ENCODE measurements around the gene EFR3B. TPM values are rescaled to one million over a fixed set of nuclear protein-coding genes. Genes with fewer than 3 reads are reported as not detected.

The EFR3B gene
- total RNA-seq, 1 donor from 2014 or later = 9.0 TPM

GRCh38 chr2:25169073-25169470 lies 127.2 kb downstream of the EFR3B start:
- no peak for TF ChIP-seq CTCF (IDR thresholded peaks at IDR 0.05)
- intact Hi-C loops (cut with DNase I) = no loop called here
- H3K9me3 ChIP-seq = no peaks in the 10 kb centered on the region
- no peak overlapping the region for H3K27ac ChIP-seq
- H3K4me3 ChIP-seq = no peak overlapping the region
- peaks cover 16% of the 10 kb centered on the region for H3K4me1 ChIP-seq
- H3K27me3 ChIP-seq (ENCODE audit: low read depth) = peaks cover 66% of the 10 kb centered on the region
- no peak for DNase-seq
- H3K36me3 ChIP-seq = no peaks in the 10 kb centered on the region
- no peak for ATAC-seq

- DNase-seq (no peak), ATAC-seq (no peak)
- Histone ChIP-seq H3K4me1 (peaks cover 16% of the 10 kb centered on the region), H3K27ac (no peak overlapping the region), H3K27me3 (ENCODE audit: low read depth) (peaks cover 60% of the 10 kb centered on the region), H3K36me3 (no peaks in the 10 kb centered on the region), H3K4me3 (no peak overlapping the region), H3K9me3 (no peaks in the 10 kb centered on the region)
- TF ChIP-seq CTCF (IDR thresholded peaks at IDR 0.05) = no peak
- intact Hi-C loops (cut with DNase I) = no loop called here
Observed at GRCh38 chr2:25170888-25171287, 129.0 kb downstream of the EFR3B start.

GRCh38 chr2:25173719-25174118 lies 131.8 kb downstream of the EFR3B start:
- Histone ChIP-seq H3K27me3 (ENCODE audit: low read depth) (peaks cover 48% of the 10 kb centered on the region), H3K36me3 (no peaks in the 10 kb centered on the region), H3K4me3 (no peak overlapping the region), H3K9me3 (no peaks in the 10 kb centered on the region), H3K27ac (no peak overlapping the region), H3K4me1 (peaks cover 2% of the 10 kb centered on the region)
- DNase-seq = no peak
- intact Hi-C loops (cut with DNase I) = no loop called here
- no peak for ATAC-seq
- no peak for TF ChIP-seq CTCF (IDR thresholded peaks at IDR 0.05)

GRCh38 chr2:25174192-25174861 lies 132.5 kb downstream of the EFR3B start:
- intact Hi-C loops (cut with DNase I) = no loop called here
- Histone ChIP-seq H3K27me3 (ENCODE audit: low read depth) (peaks cover 46% of the 10 kb centered on the region), H3K9me3 (no peaks in the 10 kb centered on the region), H3K4me3 (no peak overlapping the region), H3K27ac (no peak overlapping the region), H3K36me3 (no peaks in the 10 kb centered on the region), H3K4me1 (no peaks in the 10 kb centered on the region)
- ATAC-seq = no peak
- DNase-seq = no peak
- no peak for TF ChIP-seq CTCF (IDR thresholded peaks at IDR 0.05)

- H3K27me3 ChIP-seq (ENCODE audit: low read depth) = peaks cover 33% of the 10 kb centered on the region
- DNase-seq = no peak
- no peaks in the 10 kb centered on the region for H3K36me3 ChIP-seq
- ATAC-seq = no peak
- TF ChIP-seq CTCF (IDR thresholded peaks at IDR 0.05) = no peak
- no peaks in the 10 kb centered on the region for H3K9me3 ChIP-seq
- intact Hi-C loops (cut with DNase I) = no loop called here
- H3K4me1 ChIP-seq = no peaks in the 10 kb centered on the region
- H3K4me3 ChIP-seq = no peak overlapping the region
- no peak overlapping the region for H3K27ac ChIP-seq
Observed at GRCh38 chr2:25176138-25176537, 134.3 kb downstream of the EFR3B start.
